H9 (cell line): ENCODE data around the gene DMKN. TPM values are rescaled to one million over a fixed set of nuclear protein-coding genes. Genes with fewer than 3 reads are reported as not detected.

Experiments
- DNase-seq: peaks from one replicate; pipeline ENCODE4 v3.0.0-alpha.2; 2017
- H2AFZ ChIP-seq: one replicate; pipeline ENCODE4 v1.6.1; 2013; ENCODE audit warnings: mild to moderate bottlenecking, low read length, control low read depth, moderate library complexity
- H2AK5ac ChIP-seq: 2 replicates; pipeline ENCODE4 v1.6.1; 2013; ENCODE audit warnings: low read length, control low read depth, mixed read lengths; ENCODE audit not compliant: insufficient read length
- H2BK120ac ChIP-seq: one replicate; pipeline ENCODE4 v1.6.1; 2013; ENCODE audit warnings: low read depth, mild to moderate bottlenecking, low read length, control low read depth, inconsistent platforms; ENCODE audit not compliant: poor library complexity, severe bottlenecking
- H2BK12ac ChIP-seq: 2 replicates; pipeline ENCODE4 v1.6.1; 2013; ENCODE audit warnings: low read length, control low read depth, mixed read lengths, low read depth; ENCODE audit not compliant: insufficient read length
- H2BK15ac ChIP-seq: 2 replicates; pipeline ENCODE4 v1.6.1; 2013; ENCODE audit warnings: low read depth, low read length, control low read depth
- H2BK20ac ChIP-seq: one replicate; pipeline ENCODE4 v1.6.1; 2013; ENCODE audit warnings: low read depth, mild to moderate bottlenecking, low read length, control low read depth, inconsistent platforms; ENCODE audit not compliant: poor library complexity, severe bottlenecking
- H2BK5ac ChIP-seq: 2 replicates; pipeline ENCODE4 v1.6.1; 2013; ENCODE audit warnings: low read length, control low read depth, mixed read lengths; ENCODE audit not compliant: insufficient read length
- H3K14ac ChIP-seq: 2 replicates; pipeline ENCODE4 v1.6.1; 2013; ENCODE audit warnings: low read length, control low read depth; ENCODE audit not compliant: insufficient read depth
- H3K18ac ChIP-seq: 2 replicates; pipeline ENCODE4 v1.6.1; 2013; ENCODE audit warnings: low read depth, mild to moderate bottlenecking, mixed read lengths, low read length, control low read depth; ENCODE audit not compliant: insufficient read length
- H3K23ac ChIP-seq: 2 replicates; pipeline ENCODE4 v1.6.1; 2013; ENCODE audit warnings: low read length, control low read depth, mixed read lengths, low read depth; ENCODE audit not compliant: insufficient read length
- H3K23me2 ChIP-seq: 2 replicates; pipeline ENCODE4 v1.6.1; 2013; ENCODE audit warnings: low read depth, mild to moderate bottlenecking, mixed read lengths, low read length, control low read depth; ENCODE audit not compliant: insufficient read length, poor library complexity, severe bottlenecking
- H3K27ac ChIP-seq: 2 replicates; pipeline ENCODE4 v1.5.1; 2013; ENCODE audit warnings: low read length, control low read depth, mixed read lengths, low read depth; ENCODE audit not compliant: insufficient read length
- H3K27me3 ChIP-seq: 2 replicates; pipeline ENCODE4 v1.6.1; 2013; ENCODE audit warnings: low read length, control low read depth, inconsistent platforms; ENCODE audit not compliant: insufficient read depth
- H3K4ac ChIP-seq: 2 replicates; pipeline ENCODE4 v1.6.1; 2013; ENCODE audit warnings: low read depth, mild to moderate bottlenecking, control low read depth, inconsistent platforms, low read length, moderate library complexity
- H3K4me1 ChIP-seq: 2 replicates; pipeline ENCODE4 v1.6.1; 2013; ENCODE audit warnings: low read length, control low read depth, inconsistent platforms; ENCODE audit not compliant: insufficient read depth
- H3K4me2 ChIP-seq: 2 replicates; pipeline ENCODE4 v1.6.1; 2013; ENCODE audit warnings: low read length, control low read depth, mixed read lengths; ENCODE audit not compliant: insufficient read length, insufficient read depth
- H3K56ac ChIP-seq: 2 replicates; pipeline ENCODE4 v1.6.1; 2013; ENCODE audit warnings: low read depth, mild to moderate bottlenecking, mixed read lengths, low read length, control low read depth; ENCODE audit not compliant: insufficient read length
- H3K79me1 ChIP-seq: 2 replicates; pipeline ENCODE4 v1.6.1; 2013; ENCODE audit warnings: low read depth, mild to moderate bottlenecking, moderate library complexity, low read length, control low read depth, inconsistent platforms; ENCODE audit not compliant: insufficient read depth, poor library complexity, severe bottlenecking
- H3K79me2 ChIP-seq: 2 replicates; pipeline ENCODE4 v1.6.1; 2013; ENCODE audit warnings: low read length, control low read depth, inconsistent platforms; ENCODE audit not compliant: insufficient read depth
- H3K9ac ChIP-seq: 2 replicates; pipeline ENCODE4 v1.6.1; 2013; ENCODE audit warnings: low read length, control low read depth, mixed read lengths; ENCODE audit not compliant: insufficient read length; ENCODE audit errors: extremely low read depth
- H3K9me3 ChIP-seq: one replicate; pipeline ENCODE4 v1.6.1; 2013; ENCODE audit warnings: low read depth, low read length, inconsistent platforms; ENCODE audit not compliant: control insufficient read depth
- H3T11ph ChIP-seq: one replicate; pipeline ENCODE4 v1.6.1; 2013; ENCODE audit warnings: mild to moderate bottlenecking, low read length, control low read depth, inconsistent platforms
- H4K20me1 ChIP-seq: one replicate; pipeline ENCODE4 v1.6.1; 2013; ENCODE audit not compliant: control insufficient read depth, insufficient read length, insufficient read depth
- H4K5ac ChIP-seq: 2 replicates; pipeline ENCODE4 v1.6.1; 2013; ENCODE audit warnings: low read depth, mild to moderate bottlenecking, mixed read lengths, low read length, control low read depth; ENCODE audit not compliant: insufficient read length
- H4K8ac ChIP-seq: replicated peaks from 2 replicates; pipeline ENCODE4 v1.6.1; 2013; ENCODE audit warnings: low read length, control low read depth, mixed read lengths, low read depth; ENCODE audit not compliant: insufficient read length
- H4K91ac ChIP-seq: 2 replicates; pipeline ENCODE4 v1.6.1; 2013; ENCODE audit warnings: low read depth, mild to moderate bottlenecking, moderate library complexity, mixed read lengths, low read length, control low read depth; ENCODE audit not compliant: insufficient read length
- H3K27ac Mint-ChIP-seq, 3 experiments: 2 replicates in 2 of 3; 3 replicates in 1 of 3; pipeline ENCODE4 v1.8.0; 2020 to 2021; ENCODE audit warnings: mixed read lengths in 3 of 3, mild to moderate bottlenecking in 1 of 3, moderate library complexity in 1 of 3
- H3K27me3 Mint-ChIP-seq: 2 replicates; pipeline ENCODE4 v1.8.0; 2021; ENCODE audit warnings: low read depth, mild to moderate bottlenecking, moderate library complexity, mixed read lengths
- H3K36me3 Mint-ChIP-seq, 3 experiments: 2 replicates in 2 of 3; 3 replicates in 1 of 3; pipeline ENCODE4 v1.8.0; 2020 to 2021; ENCODE audit warnings: low read depth in 3 of 3, mixed read lengths in 3 of 3; ENCODE audit not compliant: insufficient read depth in 1 of 3
- H3K4me1 Mint-ChIP-seq, 2 experiments: 2 replicates each; pipeline ENCODE4 v1.8.0; 2020; ENCODE audit warnings: mixed read lengths in 2 of 2
- H3K4me3 Mint-ChIP-seq, 2 experiments: 2 replicates in 1 of 2; 3 replicates in 1 of 2; pipeline ENCODE4 v1.8.0; 2020 to 2021; ENCODE audit warnings: mild to moderate bottlenecking in 2 of 2, mixed read lengths in 2 of 2, moderate library complexity in 1 of 2
- H3K9me3 Mint-ChIP-seq, 2 experiments: 2 replicates in 1 of 2; 3 replicates in 1 of 2; pipeline ENCODE4 v1.8.0; 2020; ENCODE audit warnings: mild to moderate bottlenecking in 2 of 2, mixed read lengths in 2 of 2, moderate library complexity in 1 of 2
- CTCF ChIP-seq: fragments of 200-600 bp; sonication (generic); conservative IDR thresholded peaks from 3 replicates; pipeline ENCODE4 v1.8.0; 2021; ENCODE audit warnings: antibody characterized with exemption, mild to moderate bottlenecking
- WGBS: extraction: QIAGEN DNeasy Blood & Tissue Kit; methylation state at CpG from one replicate; pipeline ENCODE4 v1.1.7; 2013; ENCODE audit warnings: missing lambda C conversion rate, low lambda C conversion rate, mixed read lengths; ENCODE audit not compliant: insufficient read length; ENCODE audit errors: extremely low coverage; 5-methylcytosine and 5-hydroxymethylcytosine counted together
- total RNA-seq: library from RNA; stranded (reverse); gene quantifications from 2 replicates; pipeline ENCODE4 v1.2.1, GENCODE V29; 2021

Gene DMKN
- total RNA-seq, 1 experiment from 2014 or later, result 278 TPM

GRCh38 chr19:35517342-35517741, 3.9 kb upstream of the DMKN start:
- Histone ChIP-seq H3K23me2 (peaks cover 4% of the 10 kb centered on the region), H3K27me3 (no peaks in the 10 kb centered on the region; the same call in none of the 2 replicates), H4K8ac (no peak overlapping the region), H3K4me2 (no peak overlapping the region), H2BK20ac (no peak overlapping the region), H3K79me2 (no peaks in the 10 kb centered on the region), H2BK120ac (no peak overlapping the region), H3K79me1 (no peaks in the 10 kb centered on the region), H3K27ac (no peak overlapping the region), H2BK12ac (no peak overlapping the region), H3K56ac (no peak overlapping the region), H4K91ac (no peak overlapping the region), H2BK5ac (no peak overlapping the region), H3K9ac (no peak overlapping the region), H3T11ph (no peak overlapping the region), H3K14ac (no peak overlapping the region), H3K9me3 (no peaks in the 10 kb centered on the region), H3K4ac (no peak overlapping the region), H3K4me1 (no peaks in the 10 kb centered on the region), H2AFZ (no peak overlapping the region), H4K5ac (no peak overlapping the region), H2BK15ac (no peak overlapping the region), H4K20me1 (no peaks in the 10 kb centered on the region), H3K18ac (no peak overlapping the region), H2AK5ac (no peak overlapping the region), H3K23ac (no peak overlapping the region)
- Mint-ChIP-seq H3K27ac (no peak overlapping the region; a peak in 1 of 7 replicates), H3K9me3 (no peaks in the 10 kb centered on the region; a peak in 1 of 5 replicates), H3K27me3 (peaks cover 27% of the 10 kb centered on the region), H3K36me3 (no peaks in the 10 kb centered on the region; a peak in 1 of 7 replicates), H3K4me3 (no peak overlapping the region; a peak in 1 of 5 replicates), H3K4me1 (peaks cover 20 to 37% of the 10 kb centered on the region in 2 experiments)
- DNase-seq, result no peak
- no CpG with 5 or more reads among the region's 2 CpGs for WGBS
- no peak for TF ChIP-seq CTCF
